Measurements from ENCODE around the gene TEAD3.

DNA sequence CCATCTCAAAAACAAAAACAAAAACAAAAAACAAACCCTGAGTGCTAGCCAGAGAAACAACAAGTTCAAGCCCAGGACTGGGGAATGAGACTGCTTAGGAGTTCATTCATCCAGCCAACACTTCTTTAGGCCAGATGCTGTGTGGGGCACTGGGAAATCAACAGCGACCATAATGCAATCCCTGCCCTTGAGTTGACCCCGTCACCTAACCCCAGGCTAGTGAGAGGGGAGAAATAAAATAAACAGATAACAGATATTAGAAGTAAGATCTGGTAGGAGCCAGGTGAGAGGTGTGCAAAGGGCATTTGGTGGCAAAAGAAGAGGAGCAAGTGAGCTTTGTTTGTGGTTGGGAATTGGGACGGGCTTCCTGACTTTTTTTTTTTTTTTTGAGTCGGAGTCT lies 33.6 kb downstream of the TEAD3 start:
- TF ChIP-seq, protein P1, sequence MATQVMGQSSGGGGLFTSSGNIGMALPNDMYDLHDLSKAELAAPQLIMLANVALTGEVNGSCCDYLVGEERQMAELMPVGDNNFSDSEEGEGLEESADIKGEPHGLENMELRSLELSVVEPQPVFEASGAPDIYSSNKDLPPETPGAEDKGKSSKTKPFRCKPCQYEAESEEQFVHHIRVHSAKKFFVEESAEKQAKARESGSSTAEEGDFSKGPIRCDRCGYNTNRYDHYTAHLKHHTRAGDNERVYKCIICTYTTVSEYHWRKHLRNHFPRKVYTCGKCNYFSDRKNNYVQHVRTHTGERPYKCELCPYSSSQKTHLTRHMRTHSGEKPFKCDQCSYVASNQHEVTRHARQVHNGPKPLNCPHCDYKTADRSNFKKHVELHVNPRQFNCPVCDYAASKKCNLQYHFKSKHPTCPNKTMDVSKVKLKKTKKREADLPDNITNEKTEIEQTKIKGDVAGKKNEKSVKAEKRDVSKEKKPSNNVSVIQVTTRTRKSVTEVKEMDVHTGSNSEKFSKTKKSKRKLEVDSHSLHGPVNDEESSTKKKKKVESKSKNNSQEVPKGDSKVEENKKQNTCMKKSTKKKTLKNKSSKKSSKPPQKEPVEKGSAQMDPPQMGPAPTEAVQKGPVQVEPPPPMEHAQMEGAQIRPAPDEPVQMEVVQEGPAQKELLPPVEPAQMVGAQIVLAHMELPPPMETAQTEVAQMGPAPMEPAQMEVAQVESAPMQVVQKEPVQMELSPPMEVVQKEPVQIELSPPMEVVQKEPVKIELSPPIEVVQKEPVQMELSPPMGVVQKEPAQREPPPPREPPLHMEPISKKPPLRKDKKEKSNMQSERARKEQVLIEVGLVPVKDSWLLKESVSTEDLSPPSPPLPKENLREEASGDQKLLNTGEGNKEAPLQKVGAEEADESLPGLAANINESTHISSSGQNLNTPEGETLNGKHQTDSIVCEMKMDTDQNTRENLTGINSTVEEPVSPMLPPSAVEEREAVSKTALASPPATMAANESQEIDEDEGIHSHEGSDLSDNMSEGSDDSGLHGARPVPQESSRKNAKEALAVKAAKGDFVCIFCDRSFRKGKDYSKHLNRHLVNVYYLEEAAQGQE (IDR thresholded peaks at IDR 0.05; ENCODE audit: insufficient read depth in 1 of 2, low read depth in 2 of 2, low read length in 1 of 2): no peak
- TF ChIP-seq, protein P2, sequence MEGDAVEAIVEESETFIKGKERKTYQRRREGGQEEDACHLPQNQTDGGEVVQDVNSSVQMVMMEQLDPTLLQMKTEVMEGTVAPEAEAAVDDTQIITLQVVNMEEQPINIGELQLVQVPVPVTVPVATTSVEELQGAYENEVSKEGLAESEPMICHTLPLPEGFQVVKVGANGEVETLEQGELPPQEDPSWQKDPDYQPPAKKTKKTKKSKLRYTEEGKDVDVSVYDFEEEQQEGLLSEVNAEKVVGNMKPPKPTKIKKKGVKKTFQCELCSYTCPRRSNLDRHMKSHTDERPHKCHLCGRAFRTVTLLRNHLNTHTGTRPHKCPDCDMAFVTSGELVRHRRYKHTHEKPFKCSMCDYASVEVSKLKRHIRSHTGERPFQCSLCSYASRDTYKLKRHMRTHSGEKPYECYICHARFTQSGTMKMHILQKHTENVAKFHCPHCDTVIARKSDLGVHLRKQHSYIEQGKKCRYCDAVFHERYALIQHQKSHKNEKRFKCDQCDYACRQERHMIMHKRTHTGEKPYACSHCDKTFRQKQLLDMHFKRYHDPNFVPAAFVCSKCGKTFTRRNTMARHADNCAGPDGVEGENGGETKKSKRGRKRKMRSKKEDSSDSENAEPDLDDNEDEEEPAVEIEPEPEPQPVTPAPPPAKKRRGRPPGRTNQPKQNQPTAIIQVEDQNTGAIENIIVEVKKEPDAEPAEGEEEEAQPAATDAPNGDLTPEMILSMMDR (IDR thresholded peaks at IDR 0.05): no peak
- TF ChIP-seq POLR2AphosphoS5 (IDR thresholded peaks at IDR 0.05; ENCODE audit: low read depth, low read length): no peak
- TF ChIP-seq SIN3A (IDR thresholded peaks at IDR 0.05; ENCODE audit: borderline replicate concordance, insufficient read depth, low read depth, low read length): no peak
